IMR-90 (cell line): ENCODE measurements around the gene TRAP1. TPM values are rescaled to one million over a fixed set of nuclear protein-coding genes. Genes with fewer than 3 reads are reported as not detected.

ENCODE experiments used
- ATAC-seq: fragments of 200-7000 bp; cut with Tn5 transposase; 2 replicates; pipeline ENCODE4 v1.9.1; 2020; ENCODE audit warnings: low read depth, mild to moderate bottlenecking, moderate library complexity
- BruUV-seq: library from RNA; stranded (reverse); fragments of 400-500 nt; replicated peaks from 2 replicates; lab custom pipeline; 2021; lab: Mats Ljungman, UMichigan
- CTCF ChIA-PET: fragments of 300-600 bp; formaldehyde crosslinking; extraction: SDS; loops from one replicate; lab custom pipeline; 2021; ENCODE audit warnings: antibody characterized with exemption; lab: Yijun Ruan, JAX
- POLR2A ChIA-PET: fragments of 300-600 bp; sonication (Branson Sonifier 250); formaldehyde crosslinking; loops from one replicate; lab custom pipeline; 2022; ENCODE audit warnings: antibody characterized with exemption; ENCODE audit not compliant: unreplicated experiment; lab: Charles Lee
- DNase-seq: peaks from one replicate; pipeline ENCODE4 v3.0.0; 2013
- H2AFZ ChIP-seq: replicated peaks from 2 replicates; pipeline ENCODE3; 2013; ENCODE audit warnings: low read length, mild to moderate bottlenecking; ENCODE audit not compliant: poor library complexity
- H2AK5ac ChIP-seq: 2 replicates; pipeline ENCODE4 v1.6.1; 2013; ENCODE audit warnings: low read depth, low read length, inconsistent platforms
- H2AK9ac ChIP-seq: replicated peaks from 2 replicates; pipeline ENCODE3; 2013; ENCODE audit warnings: mild to moderate bottlenecking, low read depth, low read length, moderate library complexity; ENCODE audit not compliant: poor library complexity
- H2BK120ac ChIP-seq: 2 replicates; pipeline ENCODE4 v1.6.1; 2013; ENCODE audit warnings: low read depth, low read length, inconsistent platforms
- H2BK15ac ChIP-seq: 3 replicates; pipeline ENCODE4 v1.6.1; 2013; ENCODE audit warnings: low read depth, low read length, inconsistent platforms
- H2BK20ac ChIP-seq: 2 replicates; pipeline ENCODE4 v1.6.1; 2013; ENCODE audit warnings: low read depth, mild to moderate bottlenecking, inconsistent platforms, low read length, moderate library complexity
- H2BK5ac ChIP-seq: 2 replicates; pipeline ENCODE4 v1.6.1; 2013; ENCODE audit warnings: mild to moderate bottlenecking, low read depth, low read length, inconsistent platforms; ENCODE audit not compliant: poor library complexity, severe bottlenecking
- H3K14ac ChIP-seq: replicated peaks from 2 replicates; pipeline ENCODE4 v1.6.1; 2013; ENCODE audit warnings: low read depth, low read length, inconsistent platforms
- H3K18ac ChIP-seq: 2 replicates; pipeline ENCODE4 v1.6.1; 2013; ENCODE audit warnings: low read depth, low read length, control low read depth
- H3K23ac ChIP-seq: 2 replicates; pipeline ENCODE4 v1.6.1; 2013; ENCODE audit warnings: low read depth, low read length, inconsistent platforms
- H3K27ac ChIP-seq: 2 replicates; pipeline ENCODE4 v1.5.1; 2013; ENCODE audit warnings: mild to moderate bottlenecking, control low read depth, low read length; ENCODE audit not compliant: insufficient read depth
- H3K27me3 ChIP-seq: 2 replicates; pipeline ENCODE4 v1.6.1; 2013; ENCODE audit warnings: low read length; ENCODE audit not compliant: control insufficient read depth, insufficient read depth
- H3K36me3 ChIP-seq: 2 replicates; pipeline ENCODE4 v1.6.1; 2013; ENCODE audit warnings: low read length, mixed read lengths; ENCODE audit not compliant: control insufficient read depth, insufficient read depth
- H3K4ac ChIP-seq: 2 replicates; pipeline ENCODE4 v1.6.1; 2013; ENCODE audit warnings: low read depth, low read length, inconsistent platforms
- H3K4me1 ChIP-seq: 2 replicates; pipeline ENCODE4 v1.6.1; 2013; ENCODE audit warnings: low read length, mixed read lengths; ENCODE audit not compliant: control insufficient read depth, insufficient read depth
- H3K4me2 ChIP-seq: 2 replicates; pipeline ENCODE4 v1.6.1; 2013; ENCODE audit warnings: low read depth, mild to moderate bottlenecking, control low read depth, low read length, moderate library complexity
- H3K4me3 ChIP-seq: 2 replicates; pipeline ENCODE4 v1.5.1; 2013; ENCODE audit warnings: low read depth, mild to moderate bottlenecking, control low read depth, low read length, moderate library complexity; ENCODE audit not compliant: insufficient read depth
- H3K56ac ChIP-seq: 2 replicates; pipeline ENCODE4 v1.6.1; 2013; ENCODE audit warnings: low read length, inconsistent platforms; ENCODE audit not compliant: insufficient read depth; ENCODE audit errors: extremely low read depth
- H3K79me1 ChIP-seq, 2 experiments: 2 replicates each; pipeline ENCODE4 v1.6.1; 2013; ENCODE audit warnings: low read length in 2 of 2, inconsistent platforms in 1 of 2, low read depth in 1 of 2
- H3K9ac ChIP-seq: 2 replicates; pipeline ENCODE4 v1.6.1; 2013; ENCODE audit warnings: low read depth, low read length, control low read depth
- H3K9me1 ChIP-seq: 2 replicates; pipeline ENCODE4 v1.6.1; 2013; ENCODE audit warnings: low read length, inconsistent platforms; ENCODE audit not compliant: insufficient read depth
- H3K9me3 ChIP-seq: 2 replicates; pipeline ENCODE4 v1.6.1; 2013; ENCODE audit warnings: low read length; ENCODE audit not compliant: control insufficient read depth, insufficient read depth
- H4K20me1 ChIP-seq: 2 replicates; pipeline ENCODE4 v1.6.1; 2013; ENCODE audit warnings: low read length, inconsistent platforms; ENCODE audit not compliant: insufficient read depth
- H4K5ac ChIP-seq: 2 replicates; pipeline ENCODE4 v1.6.1; 2013; ENCODE audit warnings: mild to moderate bottlenecking, low read depth, low read length, control low read depth
- H4K8ac ChIP-seq, 2 experiments: 2 replicates each; pipeline ENCODE4 v1.6.1; 2013; ENCODE audit warnings: low read depth in 2 of 2, low read length in 2 of 2, control low read depth in 1 of 2, inconsistent platforms in 1 of 2
- H4K91ac ChIP-seq: 2 replicates; pipeline ENCODE4 v1.6.1; 2013; ENCODE audit warnings: low read depth, low read length, inconsistent platforms; ENCODE audit not compliant: insufficient read depth
- BHLHE40 ChIP-seq: fragments of 150-350 bp; IDR thresholded peaks from 2 replicates; pipeline ENCODE4 v1.6.1; 2016; ENCODE audit warnings: mild to moderate bottlenecking, low read depth, low read length
- CHD1 ChIP-seq: IDR thresholded peaks from 2 replicates; pipeline ENCODE4 v1.6.1; 2012; ENCODE audit warnings: low read depth, low read length, improper control_type of control experiment
- MAFK ChIP-seq: IDR thresholded peaks from 2 replicates; pipeline ENCODE4 v1.6.1; 2012; ENCODE audit warnings: low read depth, low read length, improper control_type of control experiment
- RAD21 ChIP-seq: IDR thresholded peaks from 2 replicates; pipeline ENCODE4 v1.6.1; 2012; ENCODE audit warnings: low read length, improper control_type of control experiment
- RCOR1 ChIP-seq: IDR thresholded peaks from 2 replicates; pipeline ENCODE4 v1.6.1; 2012; ENCODE audit warnings: mild to moderate bottlenecking, low read length, improper control_type of control experiment; ENCODE audit not compliant: insufficient replicate concordance
- RFX5 ChIP-seq: IDR thresholded peaks from 2 replicates; pipeline ENCODE4 v1.8.0; 2012; ENCODE audit warnings: low read depth, mild to moderate bottlenecking, low read length, moderate library complexity
- WGBS, 2 experiments: methylation state at CpG; one replicate each; pipeline versions ENCODE4 v1.1.5 to v1.1.7; 2013; ENCODE audit warnings: missing lambda C conversion rate in 2 of 2; ENCODE audit not compliant: insufficient read length in 1 of 2; ENCODE audit errors: extremely low coverage in 2 of 2; 5-methylcytosine and 5-hydroxymethylcytosine counted together
- dilution Hi-C: fragments of 300-500 bp; cut with HindIII; formaldehyde crosslinking; loops from one replicate; pipeline ENCODE4 v1.14.3; 2018; ENCODE audit warnings: low sequenced_read_pairs; ENCODE audit not compliant: unreplicated experiment
- in situ Hi-C: fragments of 300-500 bp; cut with MboI; formaldehyde crosslinking; loops from 3 replicates; pipeline ENCODE4 v1.14.3; 2019; ENCODE audit warnings: low sequenced_read_pairs, inconsistent platforms, mixed read lengths
- intact Hi-C: fragments of 100-400 bp; cut with micrococcal nuclease; formaldehyde crosslinking; loops from 2 replicates; pipeline ENCODE4 v1.10.0; 2022
- polyA plus RNA-seq, 3 experiments: library from polyadenylated mRNA; depleted of rRNA; stranded (reverse); fragments of >200 nt; gene quantifications; 2 replicates each; pipeline ENCODE4 v1.2.3, GENCODE V29; 2012; ENCODE audit warnings: low replicate concordance in 1 of 3
- total RNA-seq: library from RNA; depleted of rRNA; stranded (reverse); fragments of >200 nt; gene quantifications from 2 replicates; pipeline ENCODE4 v1.2.3, GENCODE V29; 2012

The TRAP1 gene
- total and polyA plus RNA-seq, 2 of the 4 experiments (the other 2 are of a cell fraction), result 139 to 145 TPM

DNA sequence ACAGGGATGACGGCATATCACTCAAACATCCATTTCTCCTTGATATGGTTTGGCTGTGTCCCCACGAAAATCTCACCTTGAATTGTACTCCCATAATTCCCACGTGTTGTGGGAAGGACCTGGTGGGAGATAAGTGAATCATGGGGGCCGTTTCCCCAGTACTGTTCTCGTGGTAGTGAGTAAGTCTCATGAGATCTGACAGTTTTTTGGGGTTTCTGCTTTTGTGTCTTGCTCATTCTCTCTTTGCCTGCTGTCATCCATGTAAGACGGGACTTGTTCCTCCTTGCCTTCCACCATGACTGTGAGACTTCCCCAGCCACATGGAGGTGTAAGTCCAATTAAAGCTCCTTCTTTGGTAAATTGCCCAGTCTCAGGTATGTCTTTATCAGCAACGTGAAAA is 30.3 kb downstream of the TRAP1 start:
- Histone ChIP-seq H4K5ac (no peak overlapping the region), H3K9me1 (0 out of 2 replicates have a peak, but pooled peaks cover 7% of the 10 kb centered on the region), H2BK15ac (no peak overlapping the region), H3K23ac (no peak overlapping the region), H3K4me2 (no peak overlapping the region), H3K18ac (no peak overlapping the region), H2AFZ (no peak overlapping the region), H4K8ac (no peak overlapping the region), H3K56ac (no peak overlapping the region), H3K9me3 (no peaks in the 10 kb centered on the region), H3K4me1 (peaks cover 6% of the 10 kb centered on the region), H4K20me1 (peaks cover 3% of the 10 kb centered on the region; the same call in 1 of the 2 replicates), H3K4ac (no peak overlapping the region), H3K36me3 (peaks cover 20% of the 10 kb centered on the region), H4K91ac (no peak overlapping the region), H3K9ac (no peak overlapping the region), H2AK5ac (no peak overlapping the region), H2BK20ac (no peak overlapping the region), H3K79me1 (peaks cover 0 to 23% of the 10 kb centered on the region in 2 experiments; a peak in 3 of 4 replicates), H2AK9ac (no peak overlapping the region), H3K14ac (no peak overlapping the region), H3K27me3 (no peaks in the 10 kb centered on the region), H3K4me3 (no peak overlapping the region), H3K27ac (no peak overlapping the region), H2BK5ac (no peak overlapping the region), H2BK120ac (no peak overlapping the region)
- ATAC-seq, result no peak
- ChIA-PET POLR2A (no interaction called here), CTCF (no interaction called here)
- DNase-seq, result no peak
- in situ Hi-C loops, result no loop called here
- intact Hi-C loops, result no loop called here
- WGBS, 2 experiments, result 83% methylated on average over 1 of the region's 7 CpGs; no CpG with 5 or more reads in 1 of the 2 experiments
- dilution Hi-C loops, result no loop called here
- BruUV-seq, result no TSS peak
- TF ChIP-seq RCOR1 (no peak), CHD1 (no peak), RFX5 (no peak), MAFK (no peak), RAD21 (no peak), BHLHE40 (no peak)
